WTC11 (cell line): Measurements from ENCODE around the gene CHI3L1. TPM values are rescaled to one million over a fixed set of nuclear protein-coding genes. Genes with fewer than 3 reads are reported as not detected.

ENCODE experiments used
- ATAC-seq: fragments of 200-7000 bp; cut with Tn5 transposase; 2 replicates; pipeline ENCODE4 v1.10.0; 2021; ENCODE audit warnings: mild to moderate bottlenecking, moderate library complexity
- CTCF ChIA-PET: fragments of 300-600 bp; sonication (Branson Sonifier 250); formaldehyde crosslinking; loops from one replicate; lab custom pipeline; 2021; ENCODE audit warnings: antibody characterized with exemption; lab: Charles Lee
- POLR2A ChIA-PET: fragments of 350-600 bp; sonication (Branson Sonifier 250); formaldehyde crosslinking; loops from one replicate; lab custom pipeline; 2021; ENCODE audit warnings: antibody characterized with exemption; lab: Charles Lee
- DNase-seq: peaks from one replicate; pipeline ENCODE4 v3.0.0; 2021; ENCODE audit warnings: low spot score
- H3K27ac Mint-ChIP-seq: 2 replicates; pipeline ENCODE4 v1.8.0; 2021; ENCODE audit warnings: mixed read lengths
- H3K27me3 Mint-ChIP-seq: 2 replicates; pipeline ENCODE4 v1.8.0; 2021; ENCODE audit warnings: low read depth, mild to moderate bottlenecking, moderate library complexity, mixed read lengths
- H3K36me3 Mint-ChIP-seq: 2 replicates; pipeline ENCODE4 v1.8.0; 2021; ENCODE audit warnings: mixed read lengths
- H3K4me1 Mint-ChIP-seq: 2 replicates; pipeline ENCODE4 v1.8.0; 2022; ENCODE audit warnings: mixed read lengths
- H3K4me3 Mint-ChIP-seq: 2 replicates; pipeline ENCODE4 v1.8.0; 2021; ENCODE audit warnings: mild to moderate bottlenecking, moderate library complexity, mixed read lengths
- H3K9me3 Mint-ChIP-seq: 2 replicates; pipeline ENCODE4 v1.8.0; 2021; ENCODE audit warnings: mixed read lengths
- CTCF ChIP-seq: fragments of 200-600 bp; IDR thresholded peaks from 2 replicates; pipeline ENCODE4 v1.8.0; 2022; ENCODE audit warnings: antibody characterized with exemption
- E2F4 ChIP-seq: sonication (generic); formaldehyde crosslinking; IDR thresholded peaks from 2 replicates; pipeline ENCODE4 v1.8.1; 2022; ENCODE audit warnings: low read depth, mild to moderate bottlenecking, moderate library complexity, missing genetic modification reagents, borderline replicate concordance
- ELF4 ChIP-seq: sonication (generic); formaldehyde crosslinking; IDR thresholded peaks from 2 replicates; pipeline ENCODE4 v1.8.1; 2022; ENCODE audit warnings: low read depth, mild to moderate bottlenecking, moderate library complexity, missing genetic modification reagents
- EMX1 ChIP-seq: fragments of 250-450 bp; sonication (Bioruptor Pico); IDR thresholded peaks from 2 replicates; pipeline ENCODE4 v1.8.0; 2021; ENCODE audit warnings: mild to moderate bottlenecking
- ESRRA ChIP-seq: sonication (generic); formaldehyde crosslinking; IDR thresholded peaks from 2 replicates; pipeline ENCODE4 v1.8.1; 2022; ENCODE audit warnings: mild to moderate bottlenecking, missing genetic modification reagents, borderline replicate concordance
- IRF1 ChIP-seq: sonication (generic); formaldehyde crosslinking; IDR thresholded peaks from 2 replicates; pipeline ENCODE4 v1.8.0; 2023; ENCODE audit warnings: missing genetic modification reagents
- MAX ChIP-seq: sonication (generic); formaldehyde crosslinking; IDR thresholded peaks from 2 replicates; pipeline ENCODE4 v1.8.0; 2022; ENCODE audit warnings: mild to moderate bottlenecking, missing genetic modification reagents
- NFATC4 ChIP-seq: fragments of 250-450 bp; sonication (Bioruptor Pico); IDR thresholded peaks from 2 replicates; pipeline ENCODE4 v1.9.0; 2021; ENCODE audit warnings: mild to moderate bottlenecking
- NR2C2 ChIP-seq: sonication (generic); formaldehyde crosslinking; IDR thresholded peaks from 2 replicates; pipeline ENCODE4 v1.8.0; 2022; ENCODE audit warnings: mild to moderate bottlenecking, missing genetic modification reagents
- OVOL2 ChIP-seq: fragments of 250-450 bp; sonication (Bioruptor Pico); IDR thresholded peaks from 2 replicates; pipeline ENCODE4 v1.9.0; 2021; ENCODE audit warnings: mild to moderate bottlenecking, borderline replicate concordance
- PREB ChIP-seq: sonication (generic); formaldehyde crosslinking; IDR thresholded peaks from 2 replicates; pipeline ENCODE4 v1.8.1; 2022; ENCODE audit warnings: mild to moderate bottlenecking, missing genetic modification reagents, moderate library complexity, borderline replicate concordance
- PRRX2 ChIP-seq: fragments of 250-450 bp; sonication (Bioruptor Pico); IDR thresholded peaks from 2 replicates; pipeline ENCODE4 v1.8.0; 2021; ENCODE audit warnings: mild to moderate bottlenecking
- SMAD3 ChIP-seq: sonication (generic); formaldehyde crosslinking; IDR thresholded peaks from 2 replicates; pipeline ENCODE4 v1.8.0; 2022; ENCODE audit warnings: missing genetic modification reagents, mild to moderate bottlenecking, borderline replicate concordance
- USF1 ChIP-seq: sonication (generic); formaldehyde crosslinking; IDR thresholded peaks from 2 replicates; pipeline ENCODE4 v1.8.0; 2022; ENCODE audit warnings: mild to moderate bottlenecking, missing genetic modification reagents
- ZMAT4 ChIP-seq: fragments of 250-450 bp; sonication (Bioruptor Pico); IDR thresholded peaks from 2 replicates; pipeline ENCODE4 v1.9.0; 2021; ENCODE audit warnings: mild to moderate bottlenecking
- ZSCAN18 ChIP-seq: fragments of 250-450 bp; sonication (Bioruptor Pico); IDR thresholded peaks from 2 replicates; pipeline ENCODE4 v2.1.2; 2022; ENCODE audit warnings: mild to moderate bottlenecking, moderate library complexity
- total RNA-seq: library from RNA; stranded (reverse); gene quantifications from 3 replicates; pipeline ENCODE4 v1.2.3, GENCODE V29; 2021

CHI3L1 gene
- total RNA-seq, 1 experiment from 2014 or later: 0.24 TPM

- TF ChIP-seq PREB (no peak), IRF1 (no peak), ESRRA (CRISPR knock-in tag) (no peak)
Observed at GRCh38 chr1:203206129-203206687, 19.7 kb upstream of the CHI3L1 start (continued).

- TF ChIP-seq NR2C2 (CRISPR knock-in tag) (no peak), EMX1 (CRISPR knock-in tag) (no peak), ELF4 (CRISPR knock-in tag) (no peak)
- DNase-seq: no peak
- Mint-ChIP-seq H3K9me3 (no peaks in the 10 kb centered on the region), H3K36me3 (no peaks in the 10 kb centered on the region), H3K4me3 (no peak overlapping the region), H3K27ac (no peak overlapping the region), H3K4me1 (no peaks in the 10 kb centered on the region), H3K27me3 (peaks cover 3% of the 10 kb centered on the region; the same call in 1 of the 2 replicates)
- ChIA-PET CTCF (interaction anchor here (1.6 to 3.3 kb wide), 4 partner anchors 11 to 165 kb away, joined by 7 to 9 read pairs (median 8); no protein-coding TSS in a partner anchor), POLR2A (no interaction called here)
- ATAC-seq: no peak
Observed at GRCh38 chr1:203204756-203205155, 18.3 kb upstream of the CHI3L1 start.

- Mint-ChIP-seq H3K9me3 (0 out of 2 replicates have a peak, but pooled peaks cover 3% of the 10 kb centered on the region), H3K4me1 (no peaks in the 10 kb centered on the region), H3K27ac (no peak overlapping the region), H3K36me3 (no peaks in the 10 kb centered on the region), H3K4me3 (no peak overlapping the region), H3K27me3 (peaks cover 3% of the 10 kb centered on the region; the same call in 1 of the 2 replicates)
- TF ChIP-seq MAX (CRISPR knock-in tag) (no peak), PREB (no peak), OVOL2 (CRISPR knock-in tag) (no peak), SMAD3 (CRISPR knock-in tag) (no peak)
- DNase-seq: no peak
- ChIA-PET POLR2A (no interaction called here), CTCF (interaction anchor here (0.9 to 3.3 kb wide), 2 partner anchors 13 to 85 kb away, joined by 3 to 9 read pairs; no protein-coding TSS in a partner anchor)
- no peak for ATAC-seq
Observed at GRCh38 chr1:203202431-203203245, 16.1 kb upstream of the CHI3L1 start.

- no peak for ATAC-seq
- H3K4me3 Mint-ChIP-seq: no peak overlapping the region
- ChIA-PET CTCF (interaction anchor here (0.9 to 3.3 kb wide), 3 partner anchors 14 to 84 kb away, joined by 3 to 12 read pairs (median 9); no protein-coding TSS in a partner anchor), POLR2A (no interaction called here)
- H3K27ac Mint-ChIP-seq: no peak overlapping the region
- no peaks in the 10 kb centered on the region for H3K4me1 Mint-ChIP-seq
- DNase-seq: no peak
- no peaks in the 10 kb centered on the region for H3K36me3 Mint-ChIP-seq
- H3K27me3 Mint-ChIP-seq: peaks cover 3% of the 10 kb centered on the region; the same call in 1 of the 2 replicates
- peaks cover 6% of the 10 kb centered on the region; the same call in 1 of the 2 replicates for H3K9me3 Mint-ChIP-seq
- no peak for TF ChIP-seq NFATC4
- no peak for TF ChIP-seq IRF1
- no peak for TF ChIP-seq CTCF
- TF ChIP-seq ZSCAN18 (CRISPR knock-in tag): no peak
- no peak for TF ChIP-seq ZMAT4
- no peak for TF ChIP-seq E2F4 (CRISPR knock-in tag)
- no peak for TF ChIP-seq USF1
- no peak for TF ChIP-seq PRRX2 (CRISPR knock-in tag)
Observed at GRCh38 chr1:203201516-203202205, 15.2 kb upstream of the CHI3L1 start.
